OCI-LY1 (cell line): Measurements from ENCODE around the gene IQCK.

Source experiments
- H2AFZ ChIP-seq: fragments of 200-600 bp; sonication (generic), shearing (Covaris generic); 2 replicates; pipeline ENCODE4 v1.6.0; 2014; ENCODE audit warnings: antibody characterized with exemption, mild to moderate bottlenecking, low read length
- H3F3A ChIP-seq: fragments of 200-600 bp; sonication (generic), shearing (Covaris generic); 2 replicates; pipeline ENCODE4 v1.6.0; 2014; ENCODE audit warnings: mild to moderate bottlenecking, antibody characterized with exemption, low read length, moderate library complexity; ENCODE audit not compliant: insufficient read depth
- H3K27ac ChIP-seq: fragments of 200-600 bp; sonication (generic); 2 replicates; pipeline ENCODE4 v1.5.1; 2014; ENCODE audit warnings: low read length, mixed run types, mild to moderate bottlenecking, low read depth; ENCODE audit not compliant: poor library complexity, severe bottlenecking
- H3K27me3 ChIP-seq: fragments of 200-600 bp; sonication (generic); 2 replicates; pipeline ENCODE4 v1.6.0; 2014; ENCODE audit warnings: antibody characterized with exemption, mild to moderate bottlenecking, low read length, moderate library complexity; ENCODE audit not compliant: insufficient read depth
- H3K36me3 ChIP-seq: fragments of 200-600 bp; sonication (generic); 2 replicates; pipeline ENCODE4 v1.6.1; 2014; ENCODE audit warnings: mild to moderate bottlenecking, antibody characterized with exemption, low read length, moderate library complexity, mixed read lengths; ENCODE audit not compliant: insufficient read depth
- H3K4me1 ChIP-seq: fragments of 200-600 bp; sonication (generic); 2 replicates; pipeline ENCODE4 v1.5.1; 2014; ENCODE audit warnings: mild to moderate bottlenecking, low read length, moderate library complexity; ENCODE audit not compliant: insufficient read depth, severe bottlenecking
- H3K4me2 ChIP-seq: fragments of 200-600 bp; sonication (generic), shearing (Covaris generic); 2 replicates; pipeline ENCODE4 v1.6.1; 2014; ENCODE audit warnings: low read length
- H3K4me3 ChIP-seq: fragments of 200-600 bp; sonication (generic); 2 replicates; pipeline ENCODE4 v1.5.1; 2014; ENCODE audit warnings: low read length, low read depth, mild to moderate bottlenecking, mixed read lengths; ENCODE audit not compliant: poor library complexity, severe bottlenecking
- H3K79me2 ChIP-seq: fragments of 200-600 bp; shearing (Covaris generic); 2 replicates; pipeline ENCODE4 v1.6.1; 2016; ENCODE audit warnings: mixed run types, low read length, mixed read lengths; ENCODE audit not compliant: insufficient read depth
- H3K9ac ChIP-seq: fragments of 200-600 bp; sonication (generic), shearing (Covaris generic); 2 replicates; pipeline ENCODE4 v1.6.1; 2014; ENCODE audit warnings: mild to moderate bottlenecking, low read length, mixed read lengths
- H3K9me2 ChIP-seq: fragments of 200-600 bp; sonication (generic), shearing (Covaris generic); 2 replicates; pipeline ENCODE4 v1.6.1; 2014; ENCODE audit warnings: low read depth, mild to moderate bottlenecking, low read length, mixed read lengths
- H3K9me3 ChIP-seq: fragments of 200-600 bp; shearing (Covaris generic); 2 replicates; pipeline ENCODE4 v1.6.1; 2014; ENCODE audit warnings: low read length, mixed read lengths
- H4K20me1 ChIP-seq: fragments of 200-600 bp; sonication (generic), shearing (Covaris generic); 2 replicates; pipeline ENCODE4 v1.6.0; 2016; ENCODE audit warnings: mild to moderate bottlenecking, low read length; ENCODE audit not compliant: insufficient read depth
- EZH2 ChIP-seq: fragments of 200-600 bp; sonication (generic), shearing (Covaris generic); IDR thresholded peaks from 2 replicates; pipeline ENCODE4 v1.8.0; 2017; ENCODE audit warnings: borderline replicate concordance, mixed run types, mild to moderate bottlenecking, antibody characterized with exemption, low read length, moderate library complexity, mixed read lengths
- TF ChIP-seq, protein P1 (sequence below): fragments of 200-600 bp; sonication (generic), shearing (Covaris generic); IDR thresholded peaks from 2 replicates; pipeline ENCODE4 v1.5.1; 2017; ENCODE audit warnings: mild to moderate bottlenecking, antibody characterized with exemption, low read length, moderate library complexity, mixed read lengths

IQCK gene

DNA sequence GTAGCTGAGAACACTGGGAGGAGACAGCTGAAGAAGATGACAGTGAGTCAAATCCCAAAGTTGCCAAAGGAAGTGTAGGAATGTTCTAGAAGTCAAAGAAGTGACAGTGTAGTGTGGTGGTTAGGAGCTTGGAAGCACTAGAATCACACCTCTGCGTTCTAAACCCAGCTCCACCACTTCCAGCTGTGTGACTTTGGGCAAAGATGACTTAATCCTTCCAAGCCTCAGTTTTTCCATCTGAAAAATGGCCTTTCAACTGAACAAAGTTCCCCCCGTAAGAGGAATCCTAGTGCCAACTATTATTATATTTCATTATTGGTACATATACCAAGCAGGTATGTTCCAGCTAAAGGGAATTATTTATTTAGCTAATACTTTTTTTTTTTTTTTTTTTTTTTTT lies 56.0 kb downstream of the IQCK start:
- Histone ChIP-seq H3K9me3 (no peaks in the 10 kb centered on the region), H3K4me2 (no peak overlapping the region), H3K27me3 (no peaks in the 10 kb centered on the region), H3K9ac (no peak overlapping the region), H3K4me1 (no peaks in the 10 kb centered on the region), H3F3A (no peaks in the 10 kb centered on the region), H3K36me3 (no peaks in the 10 kb centered on the region), H2AFZ (no peak overlapping the region), H3K27ac (no peak overlapping the region), H3K4me3 (no peak overlapping the region), H3K79me2 (no peaks in the 10 kb centered on the region), H4K20me1 (no peaks in the 10 kb centered on the region), H3K9me2 (no peaks in the 10 kb centered on the region)
- no peak for TF ChIP-seq EZH2
- TF ChIP-seq, protein P1, sequence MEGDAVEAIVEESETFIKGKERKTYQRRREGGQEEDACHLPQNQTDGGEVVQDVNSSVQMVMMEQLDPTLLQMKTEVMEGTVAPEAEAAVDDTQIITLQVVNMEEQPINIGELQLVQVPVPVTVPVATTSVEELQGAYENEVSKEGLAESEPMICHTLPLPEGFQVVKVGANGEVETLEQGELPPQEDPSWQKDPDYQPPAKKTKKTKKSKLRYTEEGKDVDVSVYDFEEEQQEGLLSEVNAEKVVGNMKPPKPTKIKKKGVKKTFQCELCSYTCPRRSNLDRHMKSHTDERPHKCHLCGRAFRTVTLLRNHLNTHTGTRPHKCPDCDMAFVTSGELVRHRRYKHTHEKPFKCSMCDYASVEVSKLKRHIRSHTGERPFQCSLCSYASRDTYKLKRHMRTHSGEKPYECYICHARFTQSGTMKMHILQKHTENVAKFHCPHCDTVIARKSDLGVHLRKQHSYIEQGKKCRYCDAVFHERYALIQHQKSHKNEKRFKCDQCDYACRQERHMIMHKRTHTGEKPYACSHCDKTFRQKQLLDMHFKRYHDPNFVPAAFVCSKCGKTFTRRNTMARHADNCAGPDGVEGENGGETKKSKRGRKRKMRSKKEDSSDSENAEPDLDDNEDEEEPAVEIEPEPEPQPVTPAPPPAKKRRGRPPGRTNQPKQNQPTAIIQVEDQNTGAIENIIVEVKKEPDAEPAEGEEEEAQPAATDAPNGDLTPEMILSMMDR, result no peak

DNA sequence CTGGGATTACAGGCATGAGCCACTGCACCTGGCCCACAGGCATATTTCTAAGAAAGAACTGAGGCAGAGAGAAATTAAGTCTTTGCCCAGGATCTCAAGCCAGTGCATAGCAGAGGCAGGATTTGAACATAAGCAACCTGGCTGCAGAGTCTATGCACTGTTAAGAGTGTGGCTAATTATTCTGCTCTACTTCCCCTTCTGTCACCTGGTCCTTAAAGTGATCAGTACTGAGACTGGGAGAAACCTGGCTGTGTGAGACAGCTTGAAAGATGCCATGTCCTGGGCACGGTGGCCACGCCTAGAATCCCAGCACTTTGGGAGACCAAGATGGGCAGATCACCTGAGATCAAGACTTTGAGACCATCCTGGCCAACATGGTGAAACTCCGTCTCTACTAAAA lies 58.1 kb downstream of the IQCK start:
- H3K27me3 ChIP-seq, result no peaks in the 10 kb centered on the region
- H4K20me1 ChIP-seq, result no peaks in the 10 kb centered on the region
- no peak overlapping the region for H3K9ac ChIP-seq
- no peak overlapping the region for H3K27ac ChIP-seq
- H3K36me3 ChIP-seq, result no peaks in the 10 kb centered on the region
- H3K79me2 ChIP-seq, result no peaks in the 10 kb centered on the region
- H2AFZ ChIP-seq, result no peak overlapping the region
- no peaks in the 10 kb centered on the region for H3F3A ChIP-seq
- no peak overlapping the region for H3K4me3 ChIP-seq
- no peaks in the 10 kb centered on the region for H3K9me3 ChIP-seq
- no peak for TF ChIP-seq EZH2
- TF ChIP-seq, protein P1, result no peak
- H3K9me2 ChIP-seq, result no peaks in the 10 kb centered on the region
- no peak overlapping the region for H3K4me2 ChIP-seq
- no peaks in the 10 kb centered on the region for H3K4me1 ChIP-seq

DNA sequence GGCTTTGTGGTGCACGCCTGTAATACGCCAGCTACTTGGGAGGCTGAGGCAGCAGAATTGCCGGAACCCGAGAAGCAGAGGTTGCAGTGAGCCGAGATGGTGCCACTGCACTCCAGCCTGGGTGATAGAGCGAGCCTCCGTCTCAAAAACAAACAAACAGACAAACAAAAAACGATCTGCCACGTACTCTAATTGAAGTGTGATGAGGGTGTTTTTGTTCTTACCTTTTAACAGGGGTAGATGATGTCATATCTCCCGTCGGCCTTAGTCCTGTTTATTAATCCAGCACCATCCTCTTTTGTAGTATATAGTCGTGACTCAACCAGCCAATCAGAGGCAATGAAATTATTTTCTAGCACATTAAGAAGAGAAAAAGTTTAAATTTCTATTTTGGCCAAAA lies 58.5 kb downstream of the IQCK start:
- Histone ChIP-seq H3K36me3 (no peaks in the 10 kb centered on the region), H3K4me3 (no peak overlapping the region), H3K9ac (no peak overlapping the region), H3K4me1 (no peaks in the 10 kb centered on the region), H3K9me3 (no peaks in the 10 kb centered on the region), H4K20me1 (no peaks in the 10 kb centered on the region), H3K27ac (no peak overlapping the region), H3K27me3 (no peaks in the 10 kb centered on the region), H3K79me2 (no peaks in the 10 kb centered on the region), H3K9me2 (no peaks in the 10 kb centered on the region), H3F3A (no peaks in the 10 kb centered on the region), H3K4me2 (no peak overlapping the region), H2AFZ (no peak overlapping the region)
- TF ChIP-seq, protein P1, result no peak
- TF ChIP-seq EZH2, result no peak
